ENCODE data around the gene PMPCA. TPM values are rescaled to one million over a fixed set of nuclear protein-coding genes. Genes with fewer than 3 reads are reported as not detected.

Gene PMPCA
- total RNA-seq, 1 experiment from 2014 or later = 94.5 TPM

GRCh38 chr9:136433849-136434579 is 23.6 kb downstream of the PMPCA start:
- no peak overlapping the region for H2AK5ac ChIP-seq (ENCODE audit: insufficient read length, low read length)
- peaks cover 4 to 18% (median 18%) of the 10 kb centered on the region in 3 experiments; a peak in 6 of 7 replicates for H3K36me3 Mint-ChIP-seq (ENCODE audit: insufficient read depth in 1 of 3, low read depth in 3 of 3)
- H3K4me3 Mint-ChIP-seq = no peak overlapping the region
- H3T11ph ChIP-seq (ENCODE audit: low read length) = no peak overlapping the region
- H3K27ac Mint-ChIP-seq = no peak overlapping the region; a peak in 1 of 7 replicates
- no peaks in the 10 kb centered on the region for H4K20me1 ChIP-seq (ENCODE audit: control insufficient read depth, insufficient read depth, insufficient read length)
- H3K9me3 Mint-ChIP-seq = no peaks in the 10 kb centered on the region
- no peak overlapping the region for H4K5ac ChIP-seq (ENCODE audit: insufficient read length, low read depth, low read length)
- no peaks in the 10 kb centered on the region for H3K27me3 ChIP-seq (ENCODE audit: insufficient read depth, low read length)
- no peak overlapping the region for H2BK15ac ChIP-seq (ENCODE audit: low read depth, low read length)
- no peak overlapping the region for H3K4ac ChIP-seq (ENCODE audit: low read depth, low read length)
- H2BK20ac ChIP-seq (ENCODE audit: low read depth, low read length, poor library complexity, severe bottlenecking) = no peak overlapping the region
- H2AFZ ChIP-seq (ENCODE audit: low read length) = no peak overlapping the region
- no peak overlapping the region for H3K27ac ChIP-seq (ENCODE audit: insufficient read length, low read depth, low read length)
- no peak for DNase-seq
- H3K27me3 Mint-ChIP-seq (ENCODE audit: low read depth) = no peaks in the 10 kb centered on the region
- no peak for TF ChIP-seq CTCF (conservative IDR thresholded peaks at IDR 0.05)
- H4K91ac ChIP-seq (ENCODE audit: insufficient read length, low read depth, low read length) = no peak overlapping the region
- H3K9me3 ChIP-seq (ENCODE audit: control insufficient read depth, low read depth, low read length) = no peaks in the 10 kb centered on the region
- H3K18ac ChIP-seq (ENCODE audit: insufficient read length, low read depth, low read length) = no peak overlapping the region
- peaks cover 10% of the 10 kb centered on the region for H3K23me2 ChIP-seq (ENCODE audit: insufficient read length, low read depth, low read length, poor library complexity, severe bottlenecking)
- peaks cover 16 to 18% of the 10 kb centered on the region in 2 experiments for H3K4me1 Mint-ChIP-seq
- no peak overlapping the region for H3K4me2 ChIP-seq (ENCODE audit: insufficient read depth, insufficient read length, low read length)
- no peak overlapping the region for H3K23ac ChIP-seq (ENCODE audit: insufficient read length, low read depth, low read length)
- H2BK12ac ChIP-seq (ENCODE audit: insufficient read length, low read depth, low read length) = no peak overlapping the region
- no peak overlapping the region for H2BK120ac ChIP-seq (ENCODE audit: low read depth, low read length, poor library complexity, severe bottlenecking)
- H3K4me1 ChIP-seq (ENCODE audit: insufficient read depth, low read length) = no peaks in the 10 kb centered on the region
- H3K79me1 ChIP-seq (ENCODE audit: insufficient read depth, low read depth, low read length, poor library complexity, severe bottlenecking) = peaks cover 2% of the 10 kb centered on the region
- no CpG with 5 or more reads among the region's 37 CpGs for WGBS (ENCODE audit: extremely low coverage, insufficient read length, low lambda C conversion rate)
- no peak overlapping the region for H3K56ac ChIP-seq (ENCODE audit: insufficient read length, low read depth, low read length)
- H3K14ac ChIP-seq (ENCODE audit: insufficient read depth, low read length) = no peak overlapping the region
- H4K8ac ChIP-seq (replicated peaks; ENCODE audit: insufficient read length, low read depth, low read length) = no peak overlapping the region
- peaks cover 5% of the 10 kb centered on the region; the same call in 1 of the 2 replicates for H3K79me2 ChIP-seq (ENCODE audit: insufficient read depth, low read length)
- no peak overlapping the region for H2BK5ac ChIP-seq (ENCODE audit: insufficient read length, low read length)
- no peak overlapping the region for H3K9ac ChIP-seq (ENCODE audit: extremely low read depth, insufficient read length, low read length)
